H1 (cell line): Measurements from ENCODE around the gene LMO2. TPM values are rescaled to one million over a fixed set of nuclear protein-coding genes. Genes with fewer than 3 reads are reported as not detected.

Source experiments
- CTCF ChIA-PET: fragments of 300-600 bp; sonication (Branson Sonifier 250); formaldehyde crosslinking; loops from one replicate; lab custom pipeline; 2021; ENCODE audit not compliant: partially characterized antibody; lab: Charles Lee
- POLR2A ChIA-PET: fragments of 300-600 bp; sonication (Branson Sonifier 250); formaldehyde crosslinking; loops from one replicate; lab custom pipeline; 2021; ENCODE audit warnings: inconsistent platforms; ENCODE audit not compliant: partially characterized antibody; lab: Charles Lee
- DNase-seq, 2 experiments: peaks; one replicate each; pipeline versions ENCODE4 v3.0.0 to v3.0.0-alpha.2; 2010 to 2022; ENCODE audit warnings: low spot score in 2 of 2, low read depth in 1 of 2, mixed read lengths in 1 of 2
- FAIRE-seq: peaks from 2 replicates; lab custom pipeline; 2011; peaks lifted over from hg19 to GRCh38; lab: Jason Lieb, UNC
- H2AFZ ChIP-seq: 2 replicates; pipeline ENCODE4 v1.8.1; 2012; ENCODE audit warnings: low read length, inconsistent platforms
- H2AK5ac ChIP-seq: 2 replicates; pipeline ENCODE4 v1.6.1; 2013; ENCODE audit warnings: low read depth, low read length
- H2BK120ac ChIP-seq: replicated peaks from 2 replicates; pipeline ENCODE3; 2013; ENCODE audit warnings: low read depth, low read length, inconsistent platforms
- H2BK12ac ChIP-seq: 2 replicates; pipeline ENCODE4 v1.6.1; 2013; ENCODE audit warnings: low read depth, low read length
- H2BK15ac ChIP-seq: 2 replicates; pipeline ENCODE4 v1.6.1; 2013; ENCODE audit warnings: low read length
- H2BK20ac ChIP-seq: 2 replicates; pipeline ENCODE4 v1.6.1; 2013; ENCODE audit warnings: low read length
- H2BK5ac ChIP-seq: 2 replicates; pipeline ENCODE4 v1.6.1; 2013; ENCODE audit warnings: low read depth, low read length
- H3K14ac ChIP-seq: 2 replicates; pipeline ENCODE4 v1.6.1; 2013; ENCODE audit warnings: inconsistent platforms; ENCODE audit not compliant: insufficient read length
- H3K18ac ChIP-seq: 2 replicates; pipeline ENCODE4 v1.6.1; 2013; ENCODE audit warnings: low read length; ENCODE audit errors: extremely low read depth
- H3K23ac ChIP-seq: 2 replicates; pipeline ENCODE4 v1.6.1; 2013; ENCODE audit warnings: inconsistent platforms; ENCODE audit not compliant: insufficient read length
- H3K23me2 ChIP-seq: 2 replicates; pipeline ENCODE4 v1.6.1; 2013; ENCODE audit warnings: low read depth, low read length
- H3K27ac ChIP-seq: 2 replicates; pipeline ENCODE4 v1.6.1; 2011; ENCODE audit warnings: low read depth, low read length, inconsistent platforms
- H3K27me3 ChIP-seq, 4 experiments: replicated peaks in 1 of 4; 1 replicate in 1 of 4; 2 replicates in 3 of 4; pipeline versions ENCODE4 v1.6.1 to v1.8.1; 2011 to 2013; ENCODE audit warnings: low read length in 3 of 4, mild to moderate bottlenecking in 3 of 4, inconsistent platforms in 2 of 4, mixed read lengths in 2 of 4, moderate library complexity in 1 of 4; ENCODE audit not compliant: control insufficient read depth in 3 of 4, insufficient read depth in 3 of 4; ENCODE audit errors: extremely low read depth in 1 of 4
- H3K36me3 ChIP-seq, 4 experiments: 2 replicates each; pipeline versions ENCODE4 v1.6.1 to v1.8.1; 2011 to 2013; ENCODE audit warnings: mild to moderate bottlenecking in 4 of 4, low read length in 3 of 4, moderate library complexity in 2 of 4, control low read depth in 1 of 4, inconsistent platforms in 1 of 4; ENCODE audit not compliant: insufficient read depth in 4 of 4, control insufficient read depth in 2 of 4
- H3K4ac ChIP-seq: replicated peaks from 2 replicates; pipeline ENCODE3; 2013; ENCODE audit warnings: low read length, low read depth, mixed read lengths, inconsistent platforms; ENCODE audit not compliant: insufficient read length
- H3K4me1 ChIP-seq, 4 experiments: replicated peaks in 1 of 4; 1 replicate in 1 of 4; 2 replicates in 3 of 4; pipeline versions ENCODE4 v1.6.1 to v1.8.1; 2011 to 2013; ENCODE audit warnings: low read length in 3 of 4, inconsistent platforms in 2 of 4, mixed read lengths in 1 of 4; ENCODE audit not compliant: insufficient read depth in 4 of 4, control insufficient read depth in 3 of 4
- H3K4me2 ChIP-seq, 2 experiments: 2 replicates each; pipeline versions ENCODE4 v1.6.1 to v1.8.1; 2011 to 2013; ENCODE audit warnings: low read depth in 2 of 2, low read length in 2 of 2, control low read depth in 1 of 2, inconsistent platforms in 1 of 2, mild to moderate bottlenecking in 1 of 2; ENCODE audit not compliant: insufficient read depth in 1 of 2
- H3K4me3 ChIP-seq, 4 experiments: fragments of 200-600, 300-600 bp in 1 of 4; sonication (generic), shearing (Covaris generic), sonication (Bioruptor Twin) in 1 of 4; 2 replicates each; pipeline versions ENCODE4 v1.5.1 to v1.8.1; 2011 to 2016; ENCODE audit warnings: low read length in 4 of 4, low read depth in 3 of 4, control low read depth in 2 of 4, inconsistent platforms in 2 of 4, mild to moderate bottlenecking in 2 of 4, mixed read lengths in 1 of 4, moderate library complexity in 1 of 4; ENCODE audit not compliant: insufficient read depth in 2 of 4; ENCODE audit errors: extremely low read depth in 1 of 4
- H3K56ac ChIP-seq: replicated peaks from 2 replicates; pipeline ENCODE3; 2013; ENCODE audit warnings: low read depth, mild to moderate bottlenecking, mixed read lengths, low read length, inconsistent platforms; ENCODE audit not compliant: insufficient read length
- H3K79me1 ChIP-seq: 2 replicates; pipeline ENCODE4 v1.6.1; 2013; ENCODE audit warnings: low read depth, low read length, control low read depth
- H3K79me2 ChIP-seq, 2 experiments: 2 replicates each; pipeline versions ENCODE4 v1.6.1 to v1.8.1; 2012 to 2013; ENCODE audit warnings: low read length in 2 of 2, mild to moderate bottlenecking in 2 of 2, inconsistent platforms in 1 of 2; ENCODE audit not compliant: insufficient read depth in 2 of 2, control insufficient read depth in 1 of 2
- H3K9ac ChIP-seq, 4 experiments: replicated peaks in 1 of 4; 1 replicate in 1 of 4; 2 replicates in 3 of 4; pipeline versions ENCODE4 v1.6.1 to v1.8.1; 2011 to 2013; ENCODE audit warnings: low read depth in 3 of 4, low read length in 3 of 4, control low read depth in 2 of 4, mild to moderate bottlenecking in 2 of 4, moderate library complexity in 2 of 4, inconsistent platforms in 1 of 4; ENCODE audit errors: extremely low read depth in 1 of 4
- H3K9me3 ChIP-seq, 2 experiments: 2 replicates each; pipeline versions ENCODE4 v1.6.1 to v1.8.1; 2012 to 2013; ENCODE audit warnings: mild to moderate bottlenecking in 2 of 2, moderate library complexity in 2 of 2, control low read depth in 1 of 2, inconsistent platforms in 1 of 2, low read depth in 1 of 2, low read length in 1 of 2, mixed read lengths in 1 of 2; ENCODE audit not compliant: insufficient read depth in 2 of 2
- H4K20me1 ChIP-seq, 2 experiments: replicated peaks in 1 of 2; 2 replicates each; pipeline versions ENCODE3 to v1.8.1; 2011 to 2013; ENCODE audit warnings: inconsistent platforms in 2 of 2, low read length in 2 of 2, mild to moderate bottlenecking in 1 of 2; ENCODE audit not compliant: insufficient read depth in 2 of 2, control insufficient read depth in 1 of 2
- H4K5ac ChIP-seq: 2 replicates; pipeline ENCODE4 v1.6.1; 2013; ENCODE audit warnings: low read length, low read depth, mixed read lengths, inconsistent platforms; ENCODE audit not compliant: insufficient read length
- H4K8ac ChIP-seq: 2 replicates; pipeline ENCODE4 v1.8.0; 2013; ENCODE audit warnings: mild to moderate bottlenecking, moderate library complexity, low read length, inconsistent platforms; ENCODE audit not compliant: insufficient read depth; ENCODE audit errors: extremely low read depth
- H4K91ac ChIP-seq: replicated peaks from 2 replicates; pipeline ENCODE3; 2013; ENCODE audit warnings: low read length, mixed read lengths, inconsistent platforms; ENCODE audit not compliant: insufficient read length
- CBX5 ChIP-seq: fragments of 300-800, 300-1000 bp; sonication (generic); IDR thresholded peaks from 2 replicates; pipeline ENCODE4 v1.7.1; 2016; ENCODE audit warnings: antibody characterized with exemption, low read length, low read depth
- CREB1 ChIP-seq: IDR thresholded peaks from 2 replicates; pipeline ENCODE4 v1.6.1; 2012; ENCODE audit warnings: inconsistent platforms
- EP300 ChIP-seq, 2 experiments: IDR thresholded peaks; 1 replicate in 1 of 2; 2 replicates in 1 of 2; pipeline ENCODE4 v1.6.1; 2011 to 2012; ENCODE audit warnings: low read depth in 2 of 2, low read length in 2 of 2, mild to moderate bottlenecking in 2 of 2, borderline replicate concordance in 1 of 2, inconsistent platforms in 1 of 2, moderate library complexity in 1 of 2
- HDAC6 ChIP-seq: IDR thresholded peaks from one replicate; pipeline ENCODE4 v1.7.1; 2012; ENCODE audit warnings: low read depth, mild to moderate bottlenecking, inconsistent platforms, low read length, moderate library complexity
- JUN ChIP-seq: IDR thresholded peaks from 2 replicates; pipeline ENCODE4 v1.6.1; 2011; ENCODE audit warnings: low read depth, mild to moderate bottlenecking, improper control_type of control experiment, low read length
- PHF8 ChIP-seq: fragments of 200-600 bp; sonication (generic); conservative IDR thresholded peaks from 2 replicates; pipeline ENCODE4 v1.7.1; 2012; ENCODE audit warnings: low read depth, mild to moderate bottlenecking, inconsistent platforms, low read length, moderate library complexity
- SIRT6 ChIP-seq: IDR thresholded peaks from one replicate; pipeline ENCODE4 v1.7.1; 2012; ENCODE audit warnings: low read length, inconsistent platforms
- SP1 ChIP-seq: IDR thresholded peaks from 2 replicates; pipeline ENCODE4 v1.6.1; 2011; ENCODE audit warnings: low read depth, low read length
- SP2 ChIP-seq: IDR thresholded peaks from 2 replicates; pipeline ENCODE4 v1.6.1; 2012; ENCODE audit warnings: mild to moderate bottlenecking, low read length, inconsistent platforms
- SUZ12 ChIP-seq: fragments of 200-600 bp; sonication (generic); IDR thresholded peaks from 2 replicates; pipeline ENCODE4 v1.6.1; 2012; ENCODE audit warnings: mild to moderate bottlenecking, inconsistent platforms, low read length, moderate library complexity, mixed read lengths
- TAF1 ChIP-seq: IDR thresholded peaks from 2 replicates; pipeline ENCODE4 v1.6.1; 2011; ENCODE audit warnings: mild to moderate bottlenecking, low read depth, low read length
- TAF7 ChIP-seq: optimal IDR thresholded peaks from 2 replicates; pipeline ENCODE3; 2011; ENCODE audit warnings: low read depth, mild to moderate bottlenecking, inconsistent platforms, low read length, moderate library complexity, borderline replicate concordance
- WGBS, 2 experiments: shearing (Covaris generic) in 1 of 2; methylation state at CpG; one replicate each; pipeline versions ENCODE4 v1.1.6 to v1.1.7; 2013 to 2015; ENCODE audit warnings: low lambda C conversion rate in 2 of 2, mixed read lengths in 2 of 2, inconsistent platforms in 1 of 2, low coverage in 1 of 2, missing lambda C conversion rate in 1 of 2; ENCODE audit not compliant: insufficient replicate concordance in 2 of 2, insufficient coverage in 1 of 2, insufficient read length in 1 of 2; ENCODE audit errors: extremely low coverage in 1 of 2, missing lambda C conversion rate in 1 of 2; 5-methylcytosine and 5-hydroxymethylcytosine counted together
- polyA plus RNA-seq, 7 experiments: library from polyadenylated mRNA; depleted of rRNA in 3 of 7; stranded (reverse) in 5 of 7; unstranded in 2 of 7; fragments of >200 nt in 5 of 7; fragments of 200-250 nt in 2 of 7; gene quantifications; 1 replicate in 5 of 7; 2 replicates in 1 of 7; 4 replicates in 1 of 7; pipeline versions ENCODE4 v1.2.1 to v1.2.3, GENCODE V29; 2011 to 2013; ENCODE audit warnings: missing spikeins in 2 of 7, mixed read lengths in 2 of 7
- total RNA-seq: library from RNA; stranded (reverse); fragmentation: NEBNext Ultra II Directional; extraction: Animal tissue kit (Norgen Biotek cat#: 25700); gene quantifications from 2 replicates; pipeline ENCODE4 v1.2.1, GENCODE V29; 2021
- TF ChIP-seq, protein P1 (sequence below): IDR thresholded peaks from 2 replicates; pipeline ENCODE4 v1.6.1; 2012; ENCODE audit warnings: inconsistent platforms

The LMO2 gene
- total and polyA plus RNA-seq, 2 of the 8 experiments (the other 6 are each of a cell fraction or from before 2014, with no cell fraction given): 1.6 to 2.7 TPM

GRCh38 chr11:33892906-33893594, 1.2 kb upstream of the LMO2 start:
- no peak overlapping the region for H3K27ac ChIP-seq
- ChIA-PET POLR2A (interaction anchor here (1.0 to 1.7 kb wide), 2 partner anchors 9 to 18 kb away, joined by 4 to 5 read pairs; no protein-coding TSS in a partner anchor), CTCF (interaction anchor here (1.0 to 1.6 kb wide), 3 partner anchors 29 to 73 kb away, joined by 3 to 6 read pairs (median 3); no protein-coding TSS in a partner anchor)
- H3K9me3 ChIP-seq: no peaks in the 10 kb centered on the region
- H2BK5ac ChIP-seq: no peak overlapping the region
- no peaks in the 10 kb centered on the region for H3K27me3 ChIP-seq
- H3K4me3 ChIP-seq: no peak overlapping the region
- H4K20me1 ChIP-seq: no peaks in the 10 kb centered on the region
- no peak overlapping the region for H3K4me2 ChIP-seq
- H3K9ac ChIP-seq: no peak overlapping the region
- no peaks in the 10 kb centered on the region for H3K23me2 ChIP-seq
- peaks cover 0 to 7% (median 3%) of the 10 kb centered on the region in 4 experiments; a peak in 3 of 7 replicates for H3K4me1 ChIP-seq
- no peak overlapping the region for H4K8ac ChIP-seq
- H2BK12ac ChIP-seq: no peak overlapping the region
- H2AFZ ChIP-seq: no peak overlapping the region
- 91% methylated on average over 11 of the region's 11 CpGs; no CpG with 5 or more reads in 1 of the 2 experiments for WGBS, 2 experiments
- H3K36me3 ChIP-seq: no peaks in the 10 kb centered on the region
- no peak overlapping the region for H2BK120ac ChIP-seq
- no peak overlapping the region for H3K23ac ChIP-seq
- H2BK20ac ChIP-seq: no peak overlapping the region
- DNase-seq: no peak
- H2BK15ac ChIP-seq: no peak overlapping the region
- H3K18ac ChIP-seq: no peak overlapping the region
- H3K79me1 ChIP-seq: no peaks in the 10 kb centered on the region
- no peak overlapping the region for H2AK5ac ChIP-seq
- no peak overlapping the region for H3K14ac ChIP-seq
- no peaks in the 10 kb centered on the region for H3K79me2 ChIP-seq
- H3K4ac ChIP-seq: no peak overlapping the region
- FAIRE-seq: no peak
- no peak overlapping the region for H3K56ac ChIP-seq
- H4K91ac ChIP-seq: no peak overlapping the region
- no peak overlapping the region for H4K5ac ChIP-seq
- TF ChIP-seq SIRT6 (no peak), SP2 (no peak), TAF1 (no peak), EP300 (IDR thresholded peaks at IDR 0.05; ENCODE audit: borderline replicate concordance in 1 of 2, low read depth in 2 of 2, low read length in 2 of 2) (no peak), SUZ12 (no peak), CREB1 (no peak), CBX5 (no peak), SP1 (no peak), HDAC6 (no peak), TAF7 (no peak), JUN (no peak), PHF8 (no peak)
- TF ChIP-seq, protein P1, sequence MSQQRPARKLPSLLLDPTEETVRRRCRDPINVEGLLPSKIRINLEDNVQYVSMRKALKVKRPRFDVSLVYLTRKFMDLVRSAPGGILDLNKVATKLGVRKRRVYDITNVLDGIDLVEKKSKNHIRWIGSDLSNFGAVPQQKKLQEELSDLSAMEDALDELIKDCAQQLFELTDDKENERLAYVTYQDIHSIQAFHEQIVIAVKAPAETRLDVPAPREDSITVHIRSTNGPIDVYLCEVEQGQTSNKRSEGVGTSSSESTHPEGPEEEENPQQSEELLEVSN: no peak
